Activated CD8-positive, alpha-beta memory T cell treated with anti-CD3 and anti-CD28 coated beads for 4 hours (primary cell): ENCODE results near the gene ALK.

Experiments used
- DNase-seq, 2 donors: peaks; one replicate each; pipeline ENCODE4 v3.0.0-alpha.2; 2020; ENCODE audit warnings: low read depth in 2 of 2

ALK gene

DNA sequence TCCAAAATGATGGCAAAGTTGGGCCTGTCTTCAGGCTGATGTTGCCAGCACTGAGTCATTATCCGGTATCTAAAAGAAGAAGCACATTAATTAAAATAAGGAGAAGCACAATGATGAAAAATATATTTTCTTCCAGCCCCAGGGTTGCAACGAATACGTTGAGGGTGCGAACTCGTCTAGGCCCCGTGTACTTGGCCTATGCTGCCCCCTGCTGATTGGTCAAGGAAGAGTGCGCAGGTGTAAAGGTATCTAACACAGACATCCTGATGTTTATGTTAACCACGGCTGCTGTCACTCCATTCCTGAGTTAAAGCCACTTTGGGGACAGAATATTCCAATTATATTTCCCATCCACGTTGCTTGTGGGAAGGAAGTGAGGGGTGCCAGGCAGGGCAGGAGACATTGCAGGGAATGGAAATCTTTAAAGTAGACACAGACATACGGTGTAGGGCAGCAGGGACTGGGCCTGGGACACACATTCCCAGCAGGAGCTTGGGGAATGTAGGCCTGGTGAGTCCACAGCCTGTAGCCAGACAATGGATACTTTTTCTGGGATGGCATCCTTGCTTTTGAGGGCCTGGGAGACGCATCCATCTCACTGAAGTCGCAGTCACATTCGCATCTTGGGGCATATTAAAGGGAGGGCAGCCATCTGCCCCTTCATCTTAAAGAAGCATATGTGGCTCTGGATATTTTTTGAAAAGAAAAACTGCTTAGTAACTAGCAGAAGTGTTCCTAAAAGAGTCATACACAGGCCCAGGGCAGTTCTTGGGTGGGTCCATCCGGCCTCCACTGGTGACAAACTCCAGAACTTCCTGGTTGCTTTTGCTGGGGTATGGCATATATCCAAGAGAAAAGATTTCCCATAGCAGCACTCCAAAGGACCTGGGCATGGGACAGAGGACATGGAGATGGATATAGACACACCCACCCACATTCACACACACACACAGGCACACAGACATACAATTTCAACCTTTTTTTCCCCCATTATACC is 724.3 kb downstream of the ALK start:
- peak; percentile 50 to 58 for DNase-seq

DNA sequence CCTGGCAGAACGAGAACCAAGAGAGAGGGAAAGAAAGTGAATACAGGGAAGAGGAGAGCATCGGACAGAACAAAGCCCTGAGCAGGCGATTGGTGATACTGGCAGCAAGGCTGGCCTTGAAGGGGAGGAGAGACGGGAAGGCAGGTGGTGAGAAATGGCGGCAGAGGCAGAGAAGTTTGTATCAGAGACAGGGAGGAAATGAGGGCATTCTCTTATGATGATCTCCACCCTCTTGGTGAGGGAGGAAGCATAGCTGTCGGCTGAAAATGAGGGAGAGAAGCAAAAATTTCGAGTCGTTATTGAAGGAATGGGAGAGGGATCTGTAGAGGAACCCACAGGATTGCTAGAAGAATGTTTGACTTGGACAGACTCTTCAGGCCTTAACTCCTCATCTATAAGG is 725.6 kb downstream of the ALK start:
- no peak for DNase-seq

DNA sequence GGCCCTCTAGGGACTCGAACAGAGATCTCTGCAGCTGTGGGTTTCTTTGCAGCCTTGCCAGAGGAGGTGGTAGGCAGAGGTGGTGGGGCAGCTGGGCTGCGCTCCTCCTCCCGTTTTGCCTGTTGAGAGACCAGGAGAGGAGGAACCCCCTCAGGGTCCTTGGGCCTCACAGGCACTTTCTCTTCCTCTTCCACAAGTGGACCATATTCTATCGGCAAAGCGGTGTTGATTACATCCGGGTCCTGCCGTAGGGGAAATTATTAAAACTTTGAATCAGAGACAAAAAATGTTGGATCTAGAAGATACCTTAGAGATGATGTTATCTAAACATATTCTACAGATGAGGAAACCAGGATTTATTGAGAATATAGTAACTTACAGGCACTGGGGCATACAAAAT is 727.7 kb downstream of the ALK start:
- no peak for DNase-seq

DNA sequence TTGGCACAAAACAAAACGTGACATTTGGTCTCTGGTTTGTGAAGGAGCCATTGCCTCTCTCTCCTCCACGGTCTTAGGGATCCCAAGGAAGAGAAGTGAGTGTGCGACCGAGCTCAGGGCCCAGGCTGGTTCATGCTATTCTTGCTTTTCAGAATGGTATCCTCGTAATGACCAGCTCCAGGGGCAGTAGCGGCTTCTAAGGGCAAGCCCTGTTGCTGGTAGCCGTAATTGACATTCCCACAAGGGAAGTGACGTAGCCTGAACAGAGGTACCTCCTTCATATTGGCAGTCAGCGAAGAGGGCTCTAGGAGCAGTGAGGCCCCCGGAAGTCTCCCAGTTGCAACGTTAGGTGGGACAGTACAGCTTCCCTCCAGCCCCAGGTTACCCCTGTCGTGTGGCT is 728.3 kb downstream of the ALK start:
- no peak for DNase-seq

DNA sequence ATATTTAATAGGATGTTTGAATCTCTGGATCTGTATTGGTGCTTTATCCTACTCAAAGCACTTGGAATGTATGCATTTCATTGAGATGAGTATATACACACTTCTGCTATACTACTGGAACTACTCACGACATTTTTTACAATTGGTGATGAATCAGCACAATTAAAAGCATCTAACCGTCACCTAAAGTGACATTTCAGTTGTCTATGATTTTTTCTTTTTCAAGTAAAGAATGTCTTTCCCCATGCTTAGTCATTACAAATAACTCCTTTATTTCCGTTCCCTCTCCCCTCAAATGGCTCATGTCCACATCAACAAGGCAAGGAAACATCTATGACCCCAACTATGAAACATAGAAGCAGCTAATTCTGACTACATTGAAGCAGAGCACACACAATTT is 728.9 kb downstream of the ALK start:
- DNase-seq, result no peak

DNA sequence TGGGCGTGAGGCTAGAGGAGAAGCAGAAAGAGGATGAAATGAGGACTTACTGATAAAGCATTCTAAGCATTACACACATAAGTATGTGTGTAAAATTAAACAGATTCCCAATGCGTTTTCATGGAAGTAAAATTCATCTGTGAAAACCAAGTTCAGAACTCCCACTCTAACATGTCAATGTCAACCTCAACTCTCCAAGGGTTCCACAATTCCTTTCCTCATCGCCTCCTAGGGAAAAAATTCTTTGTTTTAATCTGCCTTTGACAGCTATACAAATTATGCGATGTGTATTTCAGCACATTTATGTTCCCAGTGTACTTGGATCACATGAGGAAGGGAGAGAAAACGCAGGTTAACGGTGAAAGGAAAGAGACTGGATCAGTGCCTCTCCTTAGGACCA is 729.6 kb downstream of the ALK start:
- DNase-seq, result no peak

DNA sequence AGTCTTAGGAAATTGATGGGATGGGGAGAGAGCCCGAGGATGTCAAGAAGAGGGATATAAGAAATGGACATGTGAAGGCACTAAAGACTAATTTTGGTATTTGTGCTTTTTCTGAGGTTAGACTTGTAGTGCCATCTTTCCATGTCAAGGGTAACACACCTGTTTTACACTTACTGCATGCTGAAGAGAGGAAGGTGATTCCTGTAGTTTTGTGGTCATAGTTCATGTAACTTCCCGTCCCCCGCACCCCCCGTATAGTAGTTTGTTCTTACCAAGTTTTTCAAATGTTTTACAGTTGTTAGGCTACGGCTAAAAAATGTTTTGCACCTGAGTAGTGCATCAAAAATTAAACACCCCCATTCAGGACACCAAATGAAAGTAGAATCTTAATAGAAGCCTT is 732.3 kb downstream of the ALK start:
- no peak for DNase-seq

DNA sequence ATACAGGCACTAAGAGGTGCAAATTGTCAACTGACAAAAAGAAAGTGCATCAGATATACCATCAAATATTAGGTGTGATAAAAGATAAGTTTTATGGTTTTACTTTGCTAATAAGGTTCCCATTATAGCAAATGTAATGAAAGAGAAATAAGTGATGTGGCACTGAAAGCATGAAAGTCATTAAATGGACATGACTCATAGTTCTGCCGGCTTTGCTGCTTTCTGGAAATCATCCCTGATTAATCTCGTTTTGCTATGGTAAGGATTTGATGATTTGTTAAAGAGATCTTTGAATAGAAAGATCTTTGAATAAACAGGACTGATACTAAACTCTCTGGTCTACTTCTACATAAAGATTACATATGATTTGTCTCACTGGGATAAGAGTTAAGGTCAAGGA is 733.5 kb downstream of the ALK start:
- DNase-seq, result no peak

DNA sequence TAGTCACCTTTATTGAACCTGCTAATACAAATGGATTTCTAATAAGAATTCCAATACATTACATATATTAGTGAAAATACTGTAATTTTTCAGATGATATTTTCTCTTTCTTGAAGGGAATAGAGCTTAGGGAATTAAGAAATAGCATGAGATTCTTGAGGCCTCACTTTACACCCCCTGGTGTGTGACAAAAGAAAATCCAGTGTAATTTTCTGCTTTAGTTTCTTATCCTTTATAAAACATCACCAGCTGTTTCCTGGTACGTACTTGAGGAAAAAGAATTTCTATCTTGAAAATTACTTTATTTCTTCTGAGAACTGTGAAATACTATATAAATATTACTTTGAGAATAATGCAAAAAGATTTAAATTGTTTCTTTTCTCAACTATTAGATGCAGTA is 734.6 kb downstream of the ALK start:
- no peak for DNase-seq

DNA sequence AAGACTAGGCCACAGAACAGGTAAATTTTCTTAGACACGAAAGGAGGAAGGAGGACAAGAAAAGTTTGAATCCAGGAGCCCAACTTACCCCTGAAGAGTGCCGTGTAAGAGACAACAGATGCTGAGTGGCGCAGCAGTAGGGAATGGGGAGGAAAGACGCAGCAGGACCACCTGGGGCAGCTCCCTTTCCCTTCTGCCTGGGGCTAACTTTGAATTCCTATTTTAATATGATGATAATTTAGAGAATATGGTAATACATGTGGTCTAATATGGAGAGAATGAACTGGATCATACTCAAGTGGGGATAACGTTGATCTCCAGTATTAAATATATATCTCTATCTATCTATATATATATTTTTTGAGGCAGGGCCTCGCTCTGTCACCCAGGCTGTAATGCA is 736.9 kb downstream of the ALK start:
- no peak for DNase-seq

DNA sequence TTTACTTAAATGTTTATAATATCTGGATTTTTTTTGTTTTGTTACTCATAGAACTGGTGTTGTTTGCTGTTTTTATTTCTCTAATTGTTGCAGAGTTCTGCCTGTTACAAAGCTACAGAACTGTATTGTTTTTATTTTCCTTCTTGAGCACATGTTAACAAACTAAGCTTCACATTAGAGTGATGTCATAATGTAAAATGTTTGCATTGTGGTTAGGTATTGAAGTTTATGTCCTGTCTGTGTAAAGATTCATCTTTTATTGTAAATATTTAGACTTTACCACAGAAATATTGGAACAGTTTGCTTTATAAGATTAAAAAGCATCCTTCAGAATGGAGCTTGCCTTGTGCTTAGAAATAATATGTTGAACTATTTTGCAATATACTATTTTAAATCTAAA is 738.5 kb downstream of the ALK start:
- DNase-seq, result no peak

DNA sequence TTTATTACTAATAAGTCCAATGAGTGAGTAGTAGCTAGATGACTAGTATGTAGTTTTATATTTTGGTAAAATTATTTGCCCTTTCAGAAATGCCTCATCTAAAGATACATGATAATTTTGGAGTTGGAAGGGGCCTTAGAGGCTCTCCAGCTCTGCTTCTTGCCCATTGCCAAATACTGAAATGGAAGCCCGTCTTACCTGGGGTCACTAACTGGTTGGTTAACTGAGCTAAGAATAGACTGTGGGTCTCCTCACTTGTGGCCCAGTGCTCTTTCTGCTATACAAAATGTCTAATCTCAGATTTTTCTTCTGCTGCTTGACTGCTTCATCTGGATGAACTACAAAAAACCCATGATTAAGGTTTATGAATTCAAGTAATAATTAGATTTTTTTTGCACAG is 739.1 kb downstream of the ALK start:
- DNase-seq, result no peak

DNA sequence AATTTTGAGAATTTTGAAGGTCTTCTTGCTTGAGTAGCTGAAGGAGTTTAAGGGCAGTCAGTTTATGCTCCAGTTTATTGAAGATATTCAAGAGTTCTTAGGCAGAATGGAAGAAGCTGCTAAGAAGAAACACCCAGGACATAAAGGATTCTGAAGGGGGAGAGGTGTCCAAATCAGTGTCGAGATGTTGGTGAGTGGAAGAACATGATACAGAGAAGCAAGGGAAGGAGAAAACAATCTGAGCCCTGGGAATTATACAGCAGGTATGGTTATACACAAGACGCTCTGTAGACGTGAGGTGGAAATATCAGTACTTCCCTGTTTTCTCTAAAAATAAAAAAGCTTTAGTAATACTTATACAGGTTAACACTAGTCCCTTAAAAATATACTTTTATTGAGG is 746.0 kb downstream of the ALK start:
- DNase-seq, result no peak

DNA sequence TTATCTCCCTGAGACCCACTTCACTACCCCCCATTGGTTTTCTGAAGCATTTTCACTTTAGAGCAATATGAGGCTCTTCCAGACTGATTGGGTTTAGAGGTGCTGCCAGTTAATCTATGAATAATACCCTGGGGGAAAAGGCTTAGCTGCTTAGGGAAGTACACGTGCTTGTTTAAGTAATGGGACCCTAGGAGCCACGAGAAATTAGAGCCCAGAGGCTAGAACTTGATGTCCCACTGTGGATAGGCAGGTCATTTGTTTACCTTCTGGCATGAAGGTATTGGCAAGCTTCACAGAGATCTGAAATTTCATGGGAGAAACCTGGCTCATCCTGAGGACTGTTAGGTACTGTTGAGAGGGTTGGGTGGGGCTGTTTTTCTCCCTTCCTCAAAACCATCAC is 746.4 kb downstream of the ALK start:
- no peak for DNase-seq

DNA sequence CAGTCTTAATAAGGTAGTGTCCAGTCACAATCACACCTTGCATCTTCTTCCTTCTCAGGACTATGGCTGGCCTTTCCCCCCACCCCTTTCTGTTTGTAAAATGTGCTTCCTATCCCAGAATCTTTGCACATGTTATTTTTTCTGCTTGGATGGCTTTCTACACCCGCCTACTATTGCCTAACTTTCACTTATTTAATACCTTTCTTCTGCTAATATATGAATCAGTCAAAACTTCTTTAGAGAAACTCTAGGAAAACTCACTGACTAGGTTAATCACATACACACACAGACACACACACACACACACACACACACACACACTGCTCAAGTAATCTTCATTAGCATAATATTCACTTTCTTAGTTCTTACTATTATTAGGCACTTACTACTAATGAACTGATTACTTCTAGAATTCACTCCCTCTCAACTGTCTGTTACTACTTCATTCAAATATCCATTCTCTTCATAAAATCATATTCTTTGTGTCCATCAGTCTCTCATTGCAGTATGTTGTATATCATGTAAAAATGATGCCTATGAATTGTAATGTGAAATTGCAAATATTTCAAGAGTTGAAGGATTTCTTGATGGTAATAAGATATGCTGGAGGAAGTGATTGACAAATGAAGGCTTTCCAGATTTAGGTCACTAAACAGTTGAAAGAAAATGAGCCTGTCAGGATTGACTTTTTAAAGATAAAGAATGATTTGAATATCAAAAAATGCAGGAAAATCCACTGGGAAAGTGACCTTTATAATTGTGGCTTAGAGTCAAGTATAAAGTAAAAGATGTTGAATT is 754.9 kb downstream of the ALK start:
- no peak for DNase-seq

DNA sequence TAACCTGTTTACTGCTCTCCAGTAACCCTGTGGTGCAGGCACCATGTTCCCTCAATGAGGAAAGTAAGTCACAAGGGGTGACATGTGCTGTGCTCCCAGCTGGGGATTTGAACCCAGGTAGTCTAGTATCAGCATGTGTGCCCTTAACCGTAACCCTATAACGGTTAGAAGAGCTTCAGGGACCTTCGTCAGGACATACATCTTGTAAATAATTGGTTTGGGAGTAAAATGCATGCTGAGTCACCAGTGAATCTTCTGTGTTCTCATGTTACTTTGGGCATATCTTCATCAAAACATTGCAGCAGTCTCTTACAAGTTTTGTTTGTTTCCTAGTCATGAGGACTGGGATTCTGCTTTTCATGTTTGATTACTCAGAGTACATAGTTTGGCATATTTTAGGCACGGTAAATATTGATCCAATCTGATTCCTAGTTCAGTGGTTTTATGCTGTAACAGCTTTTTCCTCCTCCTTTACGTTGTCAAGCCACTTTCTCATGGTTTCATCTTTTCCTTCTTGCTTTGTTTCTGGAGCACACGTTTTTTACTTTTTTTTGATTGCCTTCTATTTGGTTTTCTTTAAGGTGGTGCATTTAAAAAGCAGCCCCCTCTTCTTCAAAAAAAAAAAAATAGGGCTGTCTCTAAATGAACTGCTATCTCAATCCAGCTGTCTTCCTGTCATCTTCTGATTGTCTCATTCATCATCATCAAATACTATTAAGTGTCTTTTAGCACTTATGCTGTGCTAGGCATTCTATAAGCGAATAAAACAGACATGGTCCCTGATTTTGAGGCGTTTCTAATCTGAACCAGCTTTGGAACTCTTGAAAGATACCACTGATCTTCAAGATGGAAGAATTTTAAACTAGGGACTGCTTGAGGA is 755.8 kb downstream of the ALK start:
- no peak for DNase-seq

DNA sequence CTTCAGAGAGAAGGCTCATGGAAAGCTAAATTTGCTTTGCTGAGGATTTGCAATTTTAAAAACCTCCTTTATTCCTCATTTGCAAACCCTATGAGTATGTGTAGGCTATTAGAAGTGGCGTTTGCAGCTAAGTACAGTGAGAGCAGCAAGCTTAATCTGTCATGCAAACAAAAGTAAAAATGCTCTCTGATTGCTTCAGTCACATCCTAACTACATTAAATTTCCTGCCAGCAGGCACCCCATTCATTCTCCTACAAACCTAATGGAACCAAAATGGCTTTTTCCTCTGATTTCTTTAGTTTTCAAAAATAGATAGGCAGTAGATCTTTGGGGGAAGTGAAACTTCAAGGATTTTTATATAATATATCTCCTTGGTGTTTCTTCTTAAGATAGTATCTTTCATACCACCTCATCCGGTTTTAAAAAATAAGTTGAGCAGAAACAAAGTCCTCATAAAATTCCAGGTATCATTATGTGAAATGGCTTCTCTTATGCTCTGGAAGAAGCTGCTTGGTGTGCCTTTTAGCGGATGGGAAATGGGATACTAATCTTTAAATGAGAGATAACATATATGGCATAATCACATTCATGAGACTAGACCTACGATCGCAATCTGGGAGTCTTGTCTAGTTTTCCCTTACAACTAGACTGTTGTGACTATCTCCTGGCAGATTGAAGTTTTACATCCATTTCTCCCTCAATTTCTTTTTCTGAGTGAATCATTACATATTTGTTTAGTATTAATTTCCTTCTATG is 757.1 kb downstream of the ALK start:
- DNase-seq, result no peak

DNA sequence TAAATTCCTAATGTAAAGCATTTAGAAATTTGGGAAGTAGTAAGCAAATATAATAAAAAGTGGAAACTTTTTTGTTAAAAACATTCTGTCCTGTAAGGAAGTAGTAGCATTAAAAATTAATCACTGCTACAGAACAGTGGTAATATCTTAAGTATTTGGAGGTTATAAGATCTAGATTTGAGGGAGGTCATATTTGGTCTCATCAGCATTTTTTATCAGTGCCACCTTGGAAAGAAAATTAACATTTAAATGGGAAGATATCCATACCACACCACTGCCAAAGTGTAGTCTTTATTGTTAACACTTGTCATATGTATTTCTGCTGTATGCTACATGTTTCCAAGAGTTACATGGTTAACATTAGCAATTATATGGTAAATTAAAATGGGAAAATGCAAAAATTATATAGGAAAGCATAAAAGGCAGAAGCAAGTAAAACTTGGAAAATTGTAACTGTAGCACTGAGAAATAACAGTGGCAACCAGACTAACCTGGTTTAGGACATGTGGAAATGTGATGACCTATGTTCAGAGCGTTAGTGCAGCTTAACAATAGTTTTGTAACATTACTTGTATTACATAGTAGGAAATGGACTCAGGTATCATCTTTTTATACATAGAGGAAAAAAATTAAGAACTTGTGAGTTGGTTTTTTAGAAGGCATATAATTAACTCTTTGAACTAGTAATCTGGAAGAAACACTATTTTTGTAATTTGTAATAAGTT is 759.0 kb downstream of the ALK start:
- no peak for DNase-seq

DNA sequence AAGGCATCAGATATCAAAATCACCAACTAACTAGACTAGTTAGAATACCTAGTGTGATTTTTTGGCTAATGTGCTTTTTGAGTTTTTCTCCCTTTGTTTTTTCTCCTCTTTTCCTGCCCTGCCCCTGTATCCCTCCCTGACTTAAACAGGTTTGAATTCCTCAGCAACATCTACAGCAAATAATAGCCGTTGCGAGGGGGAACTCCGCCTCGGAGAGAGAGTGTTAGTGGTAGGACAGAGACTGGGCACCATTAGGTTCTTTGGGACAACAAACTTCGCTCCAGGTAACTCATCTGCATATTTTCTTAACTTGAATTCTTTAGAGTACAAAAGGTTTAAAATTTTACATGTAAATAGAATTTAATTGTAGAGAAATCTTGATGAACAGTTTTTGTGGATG is 761.2 kb downstream of the ALK start:
- no peak for DNase-seq

DNA sequence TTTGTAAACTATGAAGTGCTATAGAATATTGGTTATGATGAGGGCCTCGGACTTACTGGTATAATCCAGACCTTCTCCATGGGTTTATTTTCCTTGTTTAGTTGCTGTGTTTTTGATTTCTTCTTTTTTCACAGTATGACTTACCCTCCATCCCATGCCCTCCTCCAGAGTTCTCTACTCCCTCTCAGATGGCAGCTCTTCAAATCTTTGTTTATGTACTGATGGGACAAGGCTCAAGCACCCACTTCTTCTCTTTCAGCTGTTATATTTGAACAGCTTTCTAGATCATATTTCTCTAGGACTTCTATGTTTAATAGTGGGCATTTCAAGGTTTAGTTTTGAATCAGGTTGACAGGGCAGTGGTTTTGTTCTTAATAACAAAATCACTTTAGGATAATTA is 762.3 kb downstream of the ALK start:
- no peak for DNase-seq

DNA sequence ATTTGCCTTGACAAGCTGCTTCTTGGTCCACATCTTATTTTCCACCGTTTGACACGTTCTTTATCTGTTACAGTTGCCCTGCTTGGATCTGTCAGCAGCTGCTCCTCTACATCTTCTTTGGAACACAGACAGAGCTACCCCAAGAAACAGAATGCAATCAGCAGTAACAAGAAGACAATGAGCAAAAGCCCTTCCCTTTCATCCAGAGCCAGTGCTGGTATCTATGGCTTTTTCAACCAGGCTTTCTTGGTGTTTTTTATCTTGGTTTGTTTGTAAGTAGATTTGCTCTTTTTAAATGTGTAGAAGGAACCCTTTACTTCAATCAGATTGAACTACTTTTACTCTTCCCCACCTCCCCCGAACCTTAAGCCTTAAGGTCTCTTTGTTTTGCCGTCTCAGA is 764.3 kb downstream of the ALK start:
- no peak for DNase-seq
